SU-DHL-6 (cell line): ENCODE measurements around the gene ANKRD22.

Experiments
- H2AFZ ChIP-seq: fragments of 200-600 bp; sonication (generic); 2 replicates; pipeline ENCODE4 v1.6.1; 2014; ENCODE audit warnings: low read depth, mild to moderate bottlenecking, moderate library complexity, mixed read lengths, antibody characterized with exemption, low read length; ENCODE audit not compliant: severe bottlenecking
- H3F3A ChIP-seq: fragments of 200-600 bp; shearing (Covaris generic); 2 replicates; pipeline ENCODE4 v1.6.0; 2016; ENCODE audit warnings: antibody characterized with exemption, mild to moderate bottlenecking; ENCODE audit not compliant: insufficient read depth
- H3K27ac ChIP-seq: fragments of 200-600 bp; sonication (generic); 2 replicates; pipeline ENCODE4 v1.5.1; 2016; ENCODE audit warnings: low read depth, mild to moderate bottlenecking, low read length, moderate library complexity, mixed read lengths
- H3K27me3 ChIP-seq: fragments of 200-600 bp; sonication (generic), shearing (Covaris generic); 2 replicates; pipeline ENCODE4 v1.6.0; 2014; ENCODE audit warnings: mild to moderate bottlenecking, low read length
- H3K36me3 ChIP-seq: fragments of 200-600 bp; sonication (generic); 2 replicates; pipeline ENCODE4 v1.6.1; 2014; ENCODE audit warnings: mild to moderate bottlenecking, low read length, mixed read lengths
- H3K4me2 ChIP-seq: fragments of 300-600, 200-600 bp; shearing (Covaris generic), sonication (generic); 2 replicates; pipeline ENCODE4 v1.6.0; 2014; ENCODE audit warnings: low read length, low read depth, mild to moderate bottlenecking; ENCODE audit not compliant: poor library complexity, severe bottlenecking
- H3K4me3 ChIP-seq: fragments of 200-600 bp; sonication (generic); 2 replicates; pipeline ENCODE4 v1.5.1; 2014; ENCODE audit warnings: antibody characterized with exemption, low read length, mild to moderate bottlenecking, mixed read lengths; ENCODE audit not compliant: insufficient read depth, poor library complexity, severe bottlenecking
- H3K79me2 ChIP-seq: fragments of 200-600 bp; sonication (generic); 2 replicates; pipeline ENCODE4 v1.6.1; 2014; ENCODE audit warnings: mild to moderate bottlenecking, low read length, moderate library complexity; ENCODE audit not compliant: insufficient read depth
- H3K9ac ChIP-seq: fragments of 200-600 bp; sonication (generic); 2 replicates; pipeline ENCODE4 v1.7.0; 2014; ENCODE audit warnings: mild to moderate bottlenecking, low read length
- H3K9me2 ChIP-seq: fragments of 200-600 bp; sonication (generic); replicated peaks from 2 replicates; pipeline ENCODE4 v1.6.1; 2014; ENCODE audit warnings: low read length; ENCODE audit not compliant: insufficient read depth
- H3K9me3 ChIP-seq: fragments of 200-600 bp; sonication (generic); 2 replicates; pipeline ENCODE4 v1.6.1; 2014; ENCODE audit warnings: low read length, mixed read lengths; ENCODE audit not compliant: insufficient read depth
- H4K20me1 ChIP-seq: fragments of 200-600 bp; sonication (generic); 2 replicates; pipeline ENCODE4 v1.6.1; 2014; ENCODE audit warnings: low read depth, mild to moderate bottlenecking, antibody characterized with exemption, low read length, moderate library complexity, mixed read lengths
- EZH2phosphoT487 ChIP-seq: fragments of 200-600 bp; sonication (generic), shearing (Covaris generic); conservative IDR thresholded peaks from 2 replicates; pipeline ENCODE4 v1.6.1; 2018; ENCODE audit warnings: mild to moderate bottlenecking, antibody characterized with exemption, low read length, moderate library complexity, mixed read lengths
- TF ChIP-seq, protein P1 (sequence below): fragments of 200-600 bp; sonication (generic); IDR thresholded peaks from one replicate; pipeline ENCODE4 v1.5.1; 2017; ENCODE audit warnings: antibody characterized with exemption, mild to moderate bottlenecking, low read length, moderate library complexity; ENCODE audit not compliant: insufficient read depth, poor library complexity, severe bottlenecking

Gene ANKRD22

DNA sequence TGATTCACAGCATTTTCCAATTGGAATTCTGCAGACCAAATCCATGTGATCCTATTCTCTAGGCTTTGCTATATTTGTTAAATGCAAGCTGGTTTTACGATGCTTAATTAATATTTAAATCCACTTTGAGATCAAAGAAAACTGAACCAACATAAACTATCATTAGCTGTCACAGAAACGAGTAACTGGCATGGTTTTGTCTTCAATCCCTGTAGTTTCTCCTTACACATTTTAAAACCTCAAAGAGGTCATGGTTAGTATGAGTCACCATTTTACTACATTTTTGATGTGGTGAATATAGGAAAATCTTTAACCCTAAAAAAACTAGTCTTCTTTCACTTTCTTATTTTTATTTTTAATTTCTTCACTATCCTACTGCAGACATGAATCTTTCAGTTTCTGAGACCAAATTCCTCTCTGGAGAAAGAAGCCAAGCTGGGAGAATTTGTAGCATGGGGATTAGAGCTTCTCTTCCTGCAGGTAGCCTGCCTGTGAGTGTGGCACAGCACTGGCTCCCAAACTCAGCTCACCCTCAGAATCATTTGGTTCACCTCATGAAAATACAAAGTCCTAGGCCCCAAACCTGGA, 57.8 kb downstream of the ANKRD22 start:
- H3F3A ChIP-seq = no peaks in the 10 kb centered on the region
- no peak overlapping the region for H3K9ac ChIP-seq
- no peak overlapping the region for H3K4me2 ChIP-seq
- H3K27me3 ChIP-seq = no peaks in the 10 kb centered on the region
- no peaks in the 10 kb centered on the region for H4K20me1 ChIP-seq
- H3K9me2 ChIP-seq = no peaks in the 10 kb centered on the region
- TF ChIP-seq, protein P1, sequence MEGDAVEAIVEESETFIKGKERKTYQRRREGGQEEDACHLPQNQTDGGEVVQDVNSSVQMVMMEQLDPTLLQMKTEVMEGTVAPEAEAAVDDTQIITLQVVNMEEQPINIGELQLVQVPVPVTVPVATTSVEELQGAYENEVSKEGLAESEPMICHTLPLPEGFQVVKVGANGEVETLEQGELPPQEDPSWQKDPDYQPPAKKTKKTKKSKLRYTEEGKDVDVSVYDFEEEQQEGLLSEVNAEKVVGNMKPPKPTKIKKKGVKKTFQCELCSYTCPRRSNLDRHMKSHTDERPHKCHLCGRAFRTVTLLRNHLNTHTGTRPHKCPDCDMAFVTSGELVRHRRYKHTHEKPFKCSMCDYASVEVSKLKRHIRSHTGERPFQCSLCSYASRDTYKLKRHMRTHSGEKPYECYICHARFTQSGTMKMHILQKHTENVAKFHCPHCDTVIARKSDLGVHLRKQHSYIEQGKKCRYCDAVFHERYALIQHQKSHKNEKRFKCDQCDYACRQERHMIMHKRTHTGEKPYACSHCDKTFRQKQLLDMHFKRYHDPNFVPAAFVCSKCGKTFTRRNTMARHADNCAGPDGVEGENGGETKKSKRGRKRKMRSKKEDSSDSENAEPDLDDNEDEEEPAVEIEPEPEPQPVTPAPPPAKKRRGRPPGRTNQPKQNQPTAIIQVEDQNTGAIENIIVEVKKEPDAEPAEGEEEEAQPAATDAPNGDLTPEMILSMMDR = no peak
- TF ChIP-seq EZH2phosphoT487 = no peak
- no peak overlapping the region for H3K27ac ChIP-seq
- H2AFZ ChIP-seq = no peak overlapping the region
- no peaks in the 10 kb centered on the region for H3K79me2 ChIP-seq
- H3K4me3 ChIP-seq = no peak overlapping the region
- no peaks in the 10 kb centered on the region for H3K36me3 ChIP-seq
- no peaks in the 10 kb centered on the region for H3K9me3 ChIP-seq

DNA sequence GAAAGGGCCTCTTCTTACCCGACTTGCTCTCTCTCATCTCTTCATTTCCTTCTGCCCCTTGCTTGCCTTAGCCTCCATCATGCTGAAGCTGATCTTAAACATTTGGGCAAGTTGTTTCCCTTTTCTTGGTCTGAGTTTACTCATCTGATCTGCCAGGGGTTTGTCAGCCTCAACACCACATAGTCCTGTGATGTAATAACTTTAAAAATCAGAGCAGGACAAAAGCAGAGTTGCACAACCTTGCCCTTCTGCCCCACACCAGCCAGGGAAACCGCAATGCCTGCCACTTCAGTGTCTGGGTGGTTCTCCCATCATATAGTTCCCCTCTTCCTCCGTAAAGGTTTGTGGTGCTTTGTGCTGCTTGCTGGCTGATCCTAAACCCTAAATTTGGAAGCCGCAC, 59.0 kb downstream of the ANKRD22 start:
- Histone ChIP-seq H3K9me3 (no peaks in the 10 kb centered on the region), H3K27ac (no peak overlapping the region)

DNA sequence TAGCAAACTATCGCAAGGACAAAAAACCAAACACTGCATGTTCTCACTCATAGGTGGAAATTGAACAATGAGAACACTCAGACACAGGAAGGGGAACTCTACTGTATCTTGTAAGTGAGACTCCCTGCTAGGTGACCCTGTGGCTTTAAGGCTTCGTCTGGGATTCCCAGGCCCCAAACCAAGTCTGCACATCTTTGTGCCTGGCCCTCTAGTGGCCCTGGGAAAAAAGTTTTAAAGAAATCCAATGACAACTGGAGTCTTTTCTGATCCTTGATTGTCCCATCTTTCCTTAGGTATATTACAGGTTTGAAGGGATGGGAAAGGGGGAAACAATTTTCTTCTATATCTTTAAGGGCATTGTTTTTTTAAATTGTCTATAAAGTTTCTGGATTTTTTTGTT, 59.7 kb downstream of the ANKRD22 start:
- Histone ChIP-seq H3K9me2 (no peaks in the 10 kb centered on the region), H3K79me2 (no peaks in the 10 kb centered on the region), H3K27ac (no peak overlapping the region), H3K4me2 (no peak overlapping the region), H3K9me3 (no peaks in the 10 kb centered on the region), H2AFZ (no peak overlapping the region), H3K9ac (no peak overlapping the region), H3K27me3 (no peaks in the 10 kb centered on the region), H3K36me3 (no peaks in the 10 kb centered on the region), H4K20me1 (no peaks in the 10 kb centered on the region), H3F3A (no peaks in the 10 kb centered on the region), H3K4me3 (no peak overlapping the region)
- TF ChIP-seq, protein P1 = peak; percentile 20
- no peak for TF ChIP-seq EZH2phosphoT487

More for the DNA sequence above, 59.0 kb downstream of the ANKRD22 start:
- H3F3A ChIP-seq = no peaks in the 10 kb centered on the region
- no peaks in the 10 kb centered on the region for H3K79me2 ChIP-seq
- H3K4me3 ChIP-seq = no peak overlapping the region
- no peaks in the 10 kb centered on the region for H3K27me3 ChIP-seq
- H2AFZ ChIP-seq = no peak overlapping the region
- H3K36me3 ChIP-seq = no peaks in the 10 kb centered on the region
- no peaks in the 10 kb centered on the region for H3K9me2 ChIP-seq
- no peak overlapping the region for H3K9ac ChIP-seq
- TF ChIP-seq, protein P1 = no peak
- no peak for TF ChIP-seq EZH2phosphoT487
- H3K4me2 ChIP-seq = no peak overlapping the region
- H4K20me1 ChIP-seq = no peaks in the 10 kb centered on the region
